Measurements from ENCODE around the gene DTNB.
"Not testable (repeated sequence)": the region's sequence is repeated elsewhere in the genome, so short reads cannot be mapped to it uniquely, and the experiment has no call there.

DTNB gene

GRCh38 chr2:25414781-25415180 lies 258.6 kb downstream of the DTNB start:
- H3K4me1 ChIP-seq (ENCODE audit: control insufficient read depth in 1 of 2, insufficient read depth in 1 of 2, low read depth in 1 of 2, low read length in 1 of 2) = no peaks in the 10 kb centered on the region
- no peaks in the 10 kb centered on the region for H3K27me3 ChIP-seq
- no peak overlapping the region for H3K4me3 ChIP-seq (ENCODE audit: low read depth in 1 of 2, low read length in 1 of 2)
- TF ChIP-seq CTCF (IDR thresholded peaks at IDR 0.05) = no peak
- no peaks in the 10 kb centered on the region for H3K9me3 ChIP-seq
- H3K27ac ChIP-seq = no peak overlapping the region
- H3K36me3 ChIP-seq = no peaks in the 10 kb centered on the region

GRCh38 chr2:25413409-25413808 lies 260.0 kb downstream of the DTNB start:
- not testable (repeated sequence) for H3K27ac ChIP-seq; H3K4me3 ChIP-seq (ENCODE audit: low read depth in 1 of 2, low read length in 1 of 2); H3K9me3 ChIP-seq; H3K4me1 ChIP-seq (ENCODE audit: control insufficient read depth in 1 of 2, insufficient read depth in 1 of 2, low read depth in 1 of 2, low read length in 1 of 2); H3K36me3 ChIP-seq; H3K27me3 ChIP-seq

DNA sequence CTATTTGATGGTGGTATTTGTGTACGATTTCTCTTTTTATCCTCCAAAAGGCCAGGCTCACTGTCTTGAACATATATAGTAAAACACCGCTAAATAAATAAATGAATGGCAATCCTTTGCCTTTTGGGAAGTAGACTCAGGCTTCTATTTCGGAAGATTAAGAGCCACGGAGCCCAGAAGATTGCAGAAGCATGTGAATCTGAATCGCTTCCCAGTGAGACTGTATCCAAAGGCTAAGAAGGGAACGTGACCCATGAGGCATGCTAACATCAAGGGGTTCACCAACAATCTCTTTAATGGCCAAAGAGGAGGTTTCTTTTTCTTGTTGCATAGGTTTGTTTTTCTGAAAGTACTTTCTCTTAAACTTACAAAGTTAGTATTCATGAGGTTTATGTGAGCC lies 261.6 kb downstream of the DTNB start:
- no peak for TF ChIP-seq CTCF (IDR thresholded peaks at IDR 0.05)
- Histone ChIP-seq H3K4me3 (ENCODE audit: low read depth in 1 of 2, low read length in 1 of 2) (no peak overlapping the region), H3K4me1 (ENCODE audit: control insufficient read depth in 1 of 2, insufficient read depth in 1 of 2, low read depth in 1 of 2, low read length in 1 of 2) (no peaks in the 10 kb centered on the region), H3K27me3 (no peaks in the 10 kb centered on the region), H3K36me3 (no peaks in the 10 kb centered on the region), H3K9me3 (no peaks in the 10 kb centered on the region), H3K27ac (no peak overlapping the region)

DNA sequence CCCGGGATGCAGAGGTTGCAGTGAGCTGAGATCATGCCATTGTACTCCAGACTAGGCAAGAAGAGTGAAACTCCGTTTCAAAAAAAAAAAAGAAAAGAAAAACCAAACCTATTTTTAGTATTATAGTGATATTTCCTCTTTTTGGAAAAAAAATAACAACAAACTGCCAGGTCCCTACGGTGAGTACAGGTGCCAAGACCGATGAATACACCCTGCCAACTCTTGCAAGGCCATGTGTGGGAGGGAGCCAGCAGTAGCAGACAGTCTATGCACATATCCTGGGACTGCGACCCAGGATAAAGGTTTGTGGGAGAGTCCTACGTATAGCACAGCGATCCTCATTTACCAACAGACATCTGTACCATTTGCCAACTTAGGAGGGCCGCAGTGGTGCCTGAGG lies 262.1 kb downstream of the DTNB start:
- H3K36me3 ChIP-seq = no peaks in the 10 kb centered on the region
- no peaks in the 10 kb centered on the region for H3K4me1 ChIP-seq (ENCODE audit: control insufficient read depth in 1 of 2, insufficient read depth in 1 of 2, low read depth in 1 of 2, low read length in 1 of 2)
- no peak for TF ChIP-seq CTCF (IDR thresholded peaks at IDR 0.05)
- H3K4me3 ChIP-seq (ENCODE audit: low read depth in 1 of 2, low read length in 1 of 2) = no peak overlapping the region
- H3K27ac ChIP-seq = no peak overlapping the region
- H3K27me3 ChIP-seq = no peaks in the 10 kb centered on the region
- no peaks in the 10 kb centered on the region for H3K9me3 ChIP-seq

- no peaks in the 10 kb centered on the region for H3K9me3 ChIP-seq
- H3K27me3 ChIP-seq = no peaks in the 10 kb centered on the region
- no peak overlapping the region for H3K4me3 ChIP-seq (ENCODE audit: low read depth in 1 of 2, low read length in 1 of 2)
- TF ChIP-seq CTCF (IDR thresholded peaks at IDR 0.05) = no peak
- H3K36me3 ChIP-seq = no peaks in the 10 kb centered on the region
- no peaks in the 10 kb centered on the region for H3K4me1 ChIP-seq (ENCODE audit: control insufficient read depth in 1 of 2, insufficient read depth in 1 of 2, low read depth in 1 of 2, low read length in 1 of 2)
- H3K27ac ChIP-seq = no peak overlapping the region
Measured at GRCh38 chr2:25410370-25410769, 263.0 kb downstream of the DTNB start.

GRCh38 chr2:25409468-25409867 lies 263.9 kb downstream of the DTNB start:
- Histone ChIP-seq H3K27me3 (no peaks in the 10 kb centered on the region), H3K9me3 (no peaks in the 10 kb centered on the region), H3K27ac (no peak overlapping the region), H3K4me1 (ENCODE audit: control insufficient read depth in 1 of 2, insufficient read depth in 1 of 2, low read depth in 1 of 2, low read length in 1 of 2) (no peaks in the 10 kb centered on the region), H3K36me3 (no peaks in the 10 kb centered on the region), H3K4me3 (ENCODE audit: low read depth in 1 of 2, low read length in 1 of 2) (no peak overlapping the region)
- no peak for TF ChIP-seq CTCF (IDR thresholded peaks at IDR 0.05)

All from neutrophil (primary cell).